Gastroesophageal sphincter (tissue), 4 donors: ENCODE results near the gene SEPTIN1. TPM values are rescaled to one million over a fixed set of nuclear protein-coding genes. Genes with fewer than 3 reads are reported as not detected.
"Not testable (repeated sequence)": the region's sequence is repeated elsewhere in the genome, so short reads cannot be mapped to it uniquely, and the experiment has no call there.

Experiments
- ATAC-seq: fragments of 150-250 bp; one replicate; pipeline ENCODE4 v1.9.1; 2016; ENCODE audit warnings: mild to moderate bottlenecking, moderate library complexity
- H3K27ac ChIP-seq, 4 donors: fragments of 200-600 bp; sonication (generic) in 3 of 4; 1 replicate in 3 of 4; 2 replicates in 1 of 4; pipeline ENCODE4 v1.5.1; 2016 to 2019
- H3K27me3 ChIP-seq: fragments of 200-600 bp; sonication (generic); one replicate; pipeline ENCODE4 v1.5.1; 2019
- H3K36me3 ChIP-seq, 2 donors: fragments of 200-600 bp; sonication (generic); one replicate each; pipeline ENCODE4 v1.5.1; 2019; ENCODE audit warnings: control low read depth in 1 of 2
- H3K4me1 ChIP-seq, 3 donors: fragments of 200-600 bp; sonication (generic); 1 replicate in 2 of 3; 2 replicates in 1 of 3; pipeline ENCODE4 v1.5.1; 2016 to 2019; ENCODE audit warnings: control low read depth in 2 of 3
- H3K4me3 ChIP-seq, 2 donors: fragments of 200-600 bp; sonication (generic); one replicate each; pipeline ENCODE4 v1.5.1; 2019; ENCODE audit warnings: mild to moderate bottlenecking in 1 of 2, moderate library complexity in 1 of 2
- H3K9me3 ChIP-seq, 3 donors: fragments of 200-600 bp; sonication (generic); one replicate each; pipeline ENCODE4 v1.5.1; 2017 to 2019; ENCODE audit warnings: control low read depth in 2 of 3
- EP300 ChIP-seq: sonication (generic); formaldehyde crosslinking; IDR thresholded peaks from one replicate; pipeline ENCODE4 v1.6.1; 2017; ENCODE audit warnings: antibody characterized with exemption, mild to moderate bottlenecking
- POLR2A ChIP-seq, 2 donors: fragments of 450-650 bp; IDR thresholded peaks; one replicate each; pipeline ENCODE4 v1.6.1; 2017; ENCODE audit warnings: antibody characterized with exemption in 2 of 2, mild to moderate bottlenecking in 2 of 2, moderate library complexity in 1 of 2
- POLR2AphosphoS5 ChIP-seq: sonication (generic); formaldehyde crosslinking; IDR thresholded peaks from one replicate; pipeline ENCODE4 v1.6.1; 2017; ENCODE audit warnings: antibody characterized with exemption
- WGBS, 2 donors: methylation state at CpG; one replicate each; pipeline ENCODE4 v1.1.5; 2018; ENCODE audit warnings: low coverage in 1 of 2; 5-methylcytosine and 5-hydroxymethylcytosine counted together
- total RNA-seq, 4 donors: library from RNA; depleted of rRNA; stranded (reverse); fragments of >200 nt; gene quantifications; one replicate each; pipeline ENCODE4 v1.1.0, GENCODE V29; 2016
- TF ChIP-seq, protein P1 (sequence below), 4 experiments: fragments of 200-600 bp in 2 of 4; fragments of 450-650 bp in 2 of 4; sonication (generic) in 1 of 4; IDR thresholded peaks; one replicate each; pipeline ENCODE4 v1.5.1; 2017 to 2019; ENCODE audit warnings: antibody characterized with exemption in 4 of 4, mild to moderate bottlenecking in 2 of 4, moderate library complexity in 2 of 4

Gene SEPTIN1
- total RNA-seq, 4 donors from 2014 or later = 0.59 to 2.2 (median 1.2) TPM

GRCh38 chr16:30348113-30348512 is 34.2 kb downstream of the SEPTIN1 start:
- WGBS, 2 donors = 92 to 97% methylated on average over 2 to 6 of the region's 8 CpGs
- H3K4me3 ChIP-seq = no peak overlapping the region
- peaks cover 0 to 39% of the 10 kb centered on the region in 2 donors for H3K36me3 ChIP-seq
- H3K27me3 ChIP-seq = no peaks in the 10 kb centered on the region
- H3K27ac ChIP-seq = no peak overlapping the region
- TF ChIP-seq POLR2AphosphoS5 = no peak
- TF ChIP-seq POLR2A (IDR thresholded peaks at IDR 0.05) = no peak
- TF ChIP-seq, protein P1, sequence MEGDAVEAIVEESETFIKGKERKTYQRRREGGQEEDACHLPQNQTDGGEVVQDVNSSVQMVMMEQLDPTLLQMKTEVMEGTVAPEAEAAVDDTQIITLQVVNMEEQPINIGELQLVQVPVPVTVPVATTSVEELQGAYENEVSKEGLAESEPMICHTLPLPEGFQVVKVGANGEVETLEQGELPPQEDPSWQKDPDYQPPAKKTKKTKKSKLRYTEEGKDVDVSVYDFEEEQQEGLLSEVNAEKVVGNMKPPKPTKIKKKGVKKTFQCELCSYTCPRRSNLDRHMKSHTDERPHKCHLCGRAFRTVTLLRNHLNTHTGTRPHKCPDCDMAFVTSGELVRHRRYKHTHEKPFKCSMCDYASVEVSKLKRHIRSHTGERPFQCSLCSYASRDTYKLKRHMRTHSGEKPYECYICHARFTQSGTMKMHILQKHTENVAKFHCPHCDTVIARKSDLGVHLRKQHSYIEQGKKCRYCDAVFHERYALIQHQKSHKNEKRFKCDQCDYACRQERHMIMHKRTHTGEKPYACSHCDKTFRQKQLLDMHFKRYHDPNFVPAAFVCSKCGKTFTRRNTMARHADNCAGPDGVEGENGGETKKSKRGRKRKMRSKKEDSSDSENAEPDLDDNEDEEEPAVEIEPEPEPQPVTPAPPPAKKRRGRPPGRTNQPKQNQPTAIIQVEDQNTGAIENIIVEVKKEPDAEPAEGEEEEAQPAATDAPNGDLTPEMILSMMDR (IDR thresholded peaks at IDR 0.05) = no peak
- TF ChIP-seq EP300 = no peak
- no peaks in the 10 kb centered on the region for H3K9me3 ChIP-seq
- peaks cover 3 to 21% (median 17%) of the 10 kb centered on the region in 3 donors for H3K4me1 ChIP-seq
- no peak for ATAC-seq

DNA sequence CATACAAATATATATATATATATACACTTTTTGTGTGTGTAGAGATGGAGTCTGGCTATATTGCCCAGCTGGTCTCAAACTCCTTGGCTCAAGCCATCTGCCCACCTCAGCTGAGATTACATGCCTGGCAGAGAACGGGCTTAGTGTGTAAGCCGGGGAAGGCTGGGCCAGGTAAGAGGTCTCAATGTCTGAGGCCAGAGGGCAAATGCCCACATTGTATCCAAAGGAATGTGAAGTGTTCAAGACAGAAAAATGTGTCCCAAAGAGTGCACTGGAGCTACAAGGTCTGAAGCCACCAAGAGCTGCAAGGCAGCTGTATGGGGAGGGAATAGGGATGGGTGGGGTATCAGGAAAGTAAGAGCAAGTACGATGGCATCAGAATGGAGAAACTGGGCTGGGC is 36.1 kb downstream of the SEPTIN1 start:
- ATAC-seq = no peak
- 83 to 95% methylated on average over 1 to 2 of the region's 3 CpGs for WGBS, 2 donors
- H3K27me3 ChIP-seq = no peaks in the 10 kb centered on the region
- no peak overlapping the region for H3K4me3 ChIP-seq
- TF ChIP-seq POLR2A (IDR thresholded peaks at IDR 0.05) = no peak
- no peak for TF ChIP-seq POLR2AphosphoS5
- TF ChIP-seq, protein P1 (IDR thresholded peaks at IDR 0.05) = no peak
- no peak for TF ChIP-seq EP300
- no peak overlapping the region for H3K27ac ChIP-seq
- H3K9me3 ChIP-seq = no peaks in the 10 kb centered on the region
- peaks cover 0 to 21% of the 10 kb centered on the region in 2 donors for H3K36me3 ChIP-seq
- H3K4me1 ChIP-seq = peaks cover 0 to 3% (median 0%) of the 10 kb centered on the region in 3 donors

GRCh38 chr16:30343491-30343820 is 38.9 kb downstream of the SEPTIN1 start:
- not testable (repeated sequence) for ATAC-seq, H3K4me3 ChIP-seq, H3K36me3 ChIP-seq, H3K9me3 ChIP-seq, H3K4me1 ChIP-seq, H3K27ac ChIP-seq, H3K27me3 ChIP-seq
- 90 to 96% methylated on average over 4 to 8 of the region's 11 CpGs for WGBS, 2 donors

DNA sequence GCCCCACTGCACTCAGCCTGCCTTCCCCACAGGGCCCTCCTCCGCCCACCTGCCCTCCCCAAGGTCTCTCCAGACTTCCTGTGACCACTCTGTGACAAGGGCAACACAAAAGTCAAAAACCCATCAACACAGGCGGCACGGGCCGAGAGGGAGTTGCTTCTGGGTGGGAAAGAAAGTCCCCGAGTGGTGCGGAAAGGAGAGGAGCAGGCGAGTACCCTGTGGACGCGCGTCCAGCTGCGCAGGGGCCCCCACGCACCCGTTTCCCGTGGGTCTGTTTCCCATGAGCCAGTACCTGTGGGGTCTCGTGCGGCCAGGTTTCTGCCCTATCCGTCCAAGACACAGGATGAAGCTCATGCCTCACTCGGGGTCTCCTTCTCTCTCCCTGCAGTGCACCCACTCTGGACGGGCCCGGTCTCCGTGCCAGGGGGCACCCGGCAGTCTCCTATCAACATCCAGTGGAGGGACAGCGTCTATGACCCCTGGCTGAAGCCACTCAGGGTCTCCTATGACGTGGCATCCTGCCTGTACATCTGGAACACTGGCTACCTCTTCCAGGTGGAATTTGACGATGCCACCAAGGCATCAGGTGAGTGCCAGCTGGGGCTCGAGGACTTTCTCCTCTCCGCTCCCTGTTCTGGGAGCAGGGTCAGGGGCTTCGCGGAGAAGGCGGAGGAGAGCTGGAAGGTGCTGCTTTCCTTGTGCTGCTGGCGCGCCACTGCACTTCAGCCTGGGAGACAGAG is 39.4 kb downstream of the SEPTIN1 start:
- 87 to 100% methylated on average over 2 to 21 of the region's 32 CpGs for WGBS, 2 donors
- TF ChIP-seq, protein P1 (IDR thresholded peaks at IDR 0.05) = no peak
- no peak for TF ChIP-seq EP300
- no peak for TF ChIP-seq POLR2AphosphoS5
- TF ChIP-seq POLR2A (IDR thresholded peaks at IDR 0.05) = no peak
- no peaks in the 10 kb centered on the region for H3K9me3 ChIP-seq

GRCh38 chr16:30341971-30342370 is 40.4 kb downstream of the SEPTIN1 start:
- not testable (repeated sequence) for H3K36me3 ChIP-seq, H3K4me1 ChIP-seq, H3K4me3 ChIP-seq, H3K27me3 ChIP-seq, H3K27ac ChIP-seq, H3K9me3 ChIP-seq, ATAC-seq
- WGBS, 2 donors = 75 to 100% methylated on average over 3 to 4 of the region's 8 CpGs

More for the DNA sequence above, 39.4 kb downstream of the SEPTIN1 start:
- Histone ChIP-seq H3K36me3 (no peaks in the 10 kb centered on the region), H3K27me3 (no peaks in the 10 kb centered on the region), H3K27ac (no peak overlapping the region), H3K4me3 (no peak overlapping the region), H3K4me1 (no peaks in the 10 kb centered on the region)
- no peak for ATAC-seq

GRCh38 chr16:30340621-30341020 is 41.7 kb downstream of the SEPTIN1 start:
- Histone ChIP-seq H3K27ac (no peak overlapping the region), H3K9me3 (no peaks in the 10 kb centered on the region), H3K4me3 (no peak overlapping the region), H3K36me3 (no peaks in the 10 kb centered on the region), H3K4me1 (peaks cover 0 to 6% (median 5%) of the 10 kb centered on the region in 3 donors), H3K27me3 (no peaks in the 10 kb centered on the region)
- TF ChIP-seq POLR2AphosphoS5 (no peak), POLR2A (IDR thresholded peaks at IDR 0.05) (no peak), EP300 (no peak)
- TF ChIP-seq, protein P1 (IDR thresholded peaks at IDR 0.05) = no peak
- no peak for ATAC-seq
- 81 to 82% methylated on average over 4 to 5 of the region's 13 CpGs for WGBS, 2 donors

DNA sequence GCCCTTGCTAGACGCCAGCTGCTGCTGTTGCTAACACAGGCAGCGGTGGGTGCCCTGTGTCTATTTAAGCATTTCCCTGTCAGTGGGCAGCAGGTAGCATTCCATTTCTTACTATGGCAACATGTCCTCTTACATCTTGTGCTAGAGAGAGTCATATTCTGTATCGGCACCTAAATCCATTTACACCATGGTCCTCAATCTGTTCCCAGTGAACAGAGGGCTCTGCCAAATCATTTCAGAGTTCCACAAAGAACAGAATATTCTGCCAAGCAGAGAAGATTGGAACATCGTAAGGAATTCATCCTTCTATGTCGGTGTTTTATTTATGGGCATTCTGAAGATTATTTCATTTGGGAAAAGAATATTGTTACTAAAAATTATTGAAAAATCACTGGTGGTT is 43.6 kb downstream of the SEPTIN1 start:
- H3K4me3 ChIP-seq, ATAC-seq, H3K27me3 ChIP-seq, H3K4me1 ChIP-seq, H3K27ac ChIP-seq, H3K9me3 ChIP-seq, H3K36me3 ChIP-seq: not testable (repeated sequence)
- WGBS, 2 donors = 69 to 72% methylated on average over 3 of the region's 5 CpGs

DNA sequence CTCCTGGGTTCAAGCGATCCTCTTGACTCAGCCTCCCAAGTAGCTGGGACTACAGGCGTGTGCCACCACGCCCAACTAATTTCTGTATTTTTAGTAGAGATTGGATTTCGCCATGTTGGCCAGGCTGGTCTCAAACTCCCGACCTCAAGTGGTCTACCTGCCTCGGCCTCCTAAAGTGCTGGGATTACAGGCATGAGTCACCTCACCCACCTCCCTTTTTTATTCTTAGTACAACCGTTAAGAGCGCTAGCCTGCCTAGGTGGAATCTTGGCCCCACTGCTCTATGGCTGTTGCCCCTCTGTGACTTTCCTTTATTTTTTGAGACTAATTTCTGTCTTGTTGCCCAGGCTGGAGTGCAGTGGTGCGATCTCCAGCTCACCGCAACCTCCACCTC is 44.4 kb downstream of the SEPTIN1 start:
- H3K36me3 ChIP-seq, H3K9me3 ChIP-seq, H3K27me3 ChIP-seq, H3K27ac ChIP-seq, H3K4me3 ChIP-seq, ATAC-seq, H3K4me1 ChIP-seq: not testable (repeated sequence)
- 90 to 92% methylated on average over 8 to 9 of the region's 10 CpGs for WGBS, 2 donors
